Neural progenitor cell (in vitro differentiated cells): Measurements from ENCODE around the gene HEMK1. TPM values are rescaled to one million over a fixed set of nuclear protein-coding genes. Genes with fewer than 3 reads are reported as not detected.
A peak's percentile ranks its signal among the peaks of the same experiment; 100 is the strongest.

Experiments used
- DNase-seq: peaks from one replicate; pipeline ENCODE4 v3.0.0-alpha.2; 2016; ENCODE audit warnings: low spot score
- H2AFZ ChIP-seq: fragments of 200-600 bp; sonication (generic); replicated peaks from 2 replicates; pipeline ENCODE4 v1.6.1; 2016; ENCODE audit warnings: antibody characterized with exemption
- H3F3A ChIP-seq: fragments of 200-600 bp; sonication (generic); 2 replicates; pipeline ENCODE4 v1.6.1; 2016; ENCODE audit warnings: antibody characterized with exemption, low read depth
- H3K27ac ChIP-seq: fragments of 200-600 bp; sonication (generic); 2 replicates; pipeline ENCODE4 v1.5.1; 2016; ENCODE audit warnings: mild to moderate bottlenecking
- H3K27me3 ChIP-seq: fragments of 200-600 bp; sonication (generic); 2 replicates; pipeline ENCODE4 v1.6.1; 2016; ENCODE audit warnings: mild to moderate bottlenecking, moderate library complexity
- H3K36me3 ChIP-seq: fragments of 200-600 bp; sonication (generic); 2 replicates; pipeline ENCODE4 v1.5.1; 2016
- H3K4me1 ChIP-seq: fragments of 200-600 bp; sonication (generic); 2 replicates; pipeline ENCODE4 v1.6.1; 2016; ENCODE audit warnings: mixed run types
- H3K4me2 ChIP-seq: fragments of 200-600 bp; sonication (generic); 2 replicates; pipeline ENCODE4 v1.6.1; 2016
- H3K4me3 ChIP-seq: fragments of 200-600 bp; sonication (generic); 2 replicates; pipeline ENCODE4 v1.5.1; 2016
- H3K79me2 ChIP-seq: fragments of 200-600 bp; sonication (generic); 2 replicates; pipeline ENCODE4 v1.6.1; 2016; ENCODE audit warnings: low read depth
- H3K9ac ChIP-seq: fragments of 200-600 bp; sonication (generic); 2 replicates; pipeline ENCODE4 v1.6.1; 2016
- H3K9me3 ChIP-seq: fragments of 200-600 bp; sonication (generic); 2 replicates; pipeline ENCODE4 v1.5.1; 2016; ENCODE audit warnings: low read depth
- H4K20me1 ChIP-seq: fragments of 200-600 bp; sonication (generic); 2 replicates; pipeline ENCODE4 v1.6.1; 2016; ENCODE audit warnings: low read depth
- H3K27ac Mint-ChIP-seq: 3 replicates; pipeline ENCODE4 v1.8.0; 2021; ENCODE audit warnings: mixed read lengths
- H3K27me3 Mint-ChIP-seq: 2 replicates; pipeline ENCODE4 v1.8.0; 2022; ENCODE audit warnings: low read depth, mild to moderate bottlenecking, inconsistent platforms, moderate library complexity, mixed read lengths; ENCODE audit not compliant: insufficient read depth
- H3K36me3 Mint-ChIP-seq: 3 replicates; pipeline ENCODE4 v1.8.0; 2021; ENCODE audit warnings: mixed read lengths
- H3K4me1 Mint-ChIP-seq: 3 replicates; pipeline ENCODE4 v1.8.0; 2021; ENCODE audit warnings: mixed read lengths
- H3K4me3 Mint-ChIP-seq: 3 replicates; pipeline ENCODE4 v1.8.0; 2021; ENCODE audit warnings: mild to moderate bottlenecking, moderate library complexity, mixed read lengths
- H3K9me3 Mint-ChIP-seq: 3 replicates; pipeline ENCODE4 v1.8.0; 2020; ENCODE audit warnings: mixed read lengths
- CTCF ChIP-seq: fragments of 200-600 bp; sonication (generic); IDR thresholded peaks from 2 replicates; pipeline ENCODE4 v1.5.1; 2017; ENCODE audit warnings: antibody characterized with exemption, mild to moderate bottlenecking
- EZH2 ChIP-seq: fragments of 200-600 bp; sonication (generic); IDR thresholded peaks from 2 replicates; pipeline ENCODE4 v1.6.1; 2017; ENCODE audit warnings: antibody characterized with exemption, mild to moderate bottlenecking, moderate library complexity
- EZH2phosphoT487 ChIP-seq: fragments of 200-600 bp; sonication (generic); IDR thresholded peaks from 2 replicates; pipeline ENCODE4 v1.6.1; 2017; ENCODE audit warnings: antibody characterized with exemption
- total RNA-seq: library from RNA; depleted of rRNA; stranded (reverse); fragments of >200 nt; gene quantifications from 2 replicates; pipeline ENCODE4 v1.2.3, GENCODE V29; 2015; ENCODE audit warnings: low replicate concordance

Gene HEMK1
- total RNA-seq, 1 donor from 2014 or later = 9.3 TPM

- H3K27me3 ChIP-seq = peaks cover 6% of the 10 kb centered on the region
- H3K9me3 ChIP-seq = no peaks in the 10 kb centered on the region
- Mint-ChIP-seq H3K4me1 (peaks cover 3% of the 10 kb centered on the region), H3K36me3 (no peaks in the 10 kb centered on the region), H3K4me3 (no peak overlapping the region), H3K27ac (no peak overlapping the region), H3K9me3 (no peaks in the 10 kb centered on the region), H3K27me3 (peaks cover 8% of the 10 kb centered on the region)
- no peaks in the 10 kb centered on the region for H3F3A ChIP-seq
- H3K36me3 ChIP-seq = no peaks in the 10 kb centered on the region
- H2AFZ ChIP-seq = no peak overlapping the region
- no peaks in the 10 kb centered on the region for H3K79me2 ChIP-seq
- H3K27ac ChIP-seq = no peak overlapping the region
- no peak overlapping the region for H3K9ac ChIP-seq
- H4K20me1 ChIP-seq = no peaks in the 10 kb centered on the region
- no peak overlapping the region for H3K4me2 ChIP-seq
- DNase-seq = no peak
- no peak overlapping the region for H3K4me3 ChIP-seq
- TF ChIP-seq CTCF (no peak), EZH2phosphoT487 (no peak), EZH2 (no peak)
- H3K4me1 ChIP-seq = no peaks in the 10 kb centered on the region
Measured at GRCh38 chr3:50604628-50605588, 35.6 kb downstream of the HEMK1 start.

GRCh38 chr3:50605901-50606326 lies 36.6 kb downstream of the HEMK1 start:
- Histone ChIP-seq H3K9me3 (no peaks in the 10 kb centered on the region), H3K4me3 (no peak overlapping the region), H4K20me1 (no peaks in the 10 kb centered on the region), H3K79me2 (no peaks in the 10 kb centered on the region), H3K9ac (no peak overlapping the region), H3K27me3 (peaks cover 16% of the 10 kb centered on the region), H3K36me3 (no peaks in the 10 kb centered on the region), H3K27ac (no peak overlapping the region), H3F3A (peaks cover 2% of the 10 kb centered on the region), H2AFZ (no peak overlapping the region), H3K4me1 (peaks cover 4% of the 10 kb centered on the region), H3K4me2 (no peak overlapping the region)
- Mint-ChIP-seq H3K36me3 (no peaks in the 10 kb centered on the region), H3K27ac (peak overlapping the region; percentile 65), H3K27me3 (peaks cover 5% of the 10 kb centered on the region), H3K4me3 (no peak overlapping the region), H3K4me1 (peaks cover 8% of the 10 kb centered on the region), H3K9me3 (no peaks in the 10 kb centered on the region)
- DNase-seq = no peak
- no peak for TF ChIP-seq EZH2
- no peak for TF ChIP-seq EZH2phosphoT487

- no peak overlapping the region for H3K4me2 ChIP-seq
- Mint-ChIP-seq H3K27ac (no peak overlapping the region), H3K27me3 (peaks cover 6% of the 10 kb centered on the region), H3K36me3 (no peaks in the 10 kb centered on the region), H3K4me1 (peaks cover 11% of the 10 kb centered on the region), H3K9me3 (no peaks in the 10 kb centered on the region), H3K4me3 (no peak overlapping the region)
- peaks cover 20% of the 10 kb centered on the region for H3K27me3 ChIP-seq
- TF ChIP-seq EZH2phosphoT487 (no peak), CTCF (no peak), EZH2 (no peak)
- no peak overlapping the region for H3K4me3 ChIP-seq
- H3K79me2 ChIP-seq = no peaks in the 10 kb centered on the region
- H3F3A ChIP-seq = peaks cover 9% of the 10 kb centered on the region
- no peaks in the 10 kb centered on the region for H3K36me3 ChIP-seq
- no peaks in the 10 kb centered on the region for H4K20me1 ChIP-seq
- no peak overlapping the region for H3K9ac ChIP-seq
- H3K4me1 ChIP-seq = peaks cover 6% of the 10 kb centered on the region
- H2AFZ ChIP-seq = no peak overlapping the region
- no peak for DNase-seq
- H3K27ac ChIP-seq = no peak overlapping the region
- no peaks in the 10 kb centered on the region for H3K9me3 ChIP-seq
Measured at GRCh38 chr3:50606596-50606995, 37.3 kb downstream of the HEMK1 start.
